Measurements from ENCODE around the gene USP5. TPM values are rescaled to one million over a fixed set of nuclear protein-coding genes. Genes with fewer than 3 reads are reported as not detected.

USP5 gene
- polyA plus RNA-seq, 10 donors = 46.9 to 67.1 (median 59.3) TPM

DNA sequence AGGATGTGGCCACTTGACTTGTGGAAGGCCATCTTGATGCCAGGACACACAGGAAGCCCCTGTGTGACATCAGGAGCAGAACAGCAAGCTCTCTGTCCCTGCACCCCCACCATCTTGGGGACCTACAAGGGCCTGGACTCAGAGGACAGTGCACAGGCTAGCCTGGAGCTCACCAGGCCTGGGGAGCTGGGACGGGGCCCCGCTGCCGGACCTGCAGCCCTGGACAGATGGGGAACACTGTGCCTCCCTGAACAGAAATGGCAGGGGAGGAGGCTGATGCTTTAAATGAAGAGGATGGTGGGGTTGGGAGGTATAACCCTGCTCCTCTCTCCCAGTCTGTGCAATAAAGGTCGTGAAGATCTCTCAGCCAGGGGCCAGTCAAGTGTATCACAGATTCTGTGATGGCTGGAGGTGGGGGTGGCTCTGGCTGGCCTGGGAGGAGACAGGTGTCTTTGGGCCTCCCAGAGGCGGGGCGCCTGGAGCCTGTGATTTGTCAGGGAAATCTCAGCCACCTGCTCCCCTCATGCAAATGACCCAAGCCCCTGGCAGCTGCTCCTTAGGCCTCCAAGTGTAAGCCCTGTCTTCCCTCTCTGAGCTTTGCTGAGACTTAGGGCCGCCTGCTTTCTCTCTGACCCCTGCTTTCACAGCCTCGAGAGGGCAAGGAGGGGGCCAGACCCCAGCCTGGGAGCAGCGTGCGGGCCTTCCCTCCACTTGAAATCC is 12.3 kb upstream of the USP5 start:
- DNase-seq = peak in 2 of 3 donors; percentile 50 to 51

DNA sequence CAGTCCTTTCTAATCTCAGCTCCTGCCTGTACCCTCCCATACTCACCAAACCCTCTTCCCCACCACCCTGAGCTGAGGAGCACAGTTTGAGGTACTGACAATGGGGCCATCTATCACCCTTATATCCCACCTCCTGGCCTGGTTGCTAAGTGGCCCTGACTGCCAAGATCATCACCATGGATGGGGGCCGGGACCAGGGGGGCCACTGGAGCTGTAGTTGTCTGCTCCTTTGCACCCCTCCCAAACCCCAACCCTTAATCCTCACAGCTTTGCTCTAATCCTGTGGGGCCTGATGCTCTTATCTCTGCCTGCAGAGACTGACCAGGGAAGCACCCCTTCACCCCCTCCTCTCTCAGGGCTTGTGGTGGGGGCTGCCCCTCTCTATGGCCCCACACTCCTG is 11.6 kb upstream of the USP5 start:
- no peak for DNase-seq

DNA sequence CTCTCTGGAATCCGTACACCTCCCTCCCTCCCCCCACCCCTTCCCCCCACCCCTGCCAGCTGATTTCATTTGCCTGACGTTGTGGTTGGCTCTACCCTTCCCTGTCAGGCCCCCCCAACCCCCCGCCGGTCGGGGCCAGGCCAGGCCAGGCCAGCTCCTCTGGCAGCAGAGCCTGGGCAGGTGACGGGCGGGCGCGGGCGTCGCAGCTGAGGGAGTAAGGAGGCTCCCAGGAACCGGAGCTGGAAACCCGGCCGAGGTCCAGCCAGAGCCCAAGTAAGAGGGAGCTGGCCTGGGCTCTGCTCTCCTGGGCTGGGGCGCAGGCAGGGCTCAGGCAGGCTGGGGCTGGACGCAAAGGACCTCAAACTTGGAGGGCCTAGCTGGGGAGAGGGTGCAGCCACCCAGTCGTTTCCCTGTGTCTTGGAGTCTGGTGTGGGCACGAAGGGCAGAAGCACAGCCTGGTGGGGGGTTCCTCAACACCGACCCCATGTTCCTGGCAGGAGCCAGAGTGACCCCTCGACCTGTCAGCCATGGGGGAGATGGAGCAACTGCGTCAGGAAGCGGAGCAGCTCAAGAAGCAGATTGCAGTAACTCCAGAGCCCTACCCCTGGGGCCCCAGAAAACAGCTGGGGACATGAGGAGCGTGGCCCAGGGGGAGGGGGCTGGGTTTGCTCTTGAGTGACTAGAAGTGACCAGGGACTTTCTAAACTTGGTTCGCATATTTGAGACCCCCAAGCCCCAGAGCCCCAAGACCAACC is 11.0 kb upstream of the USP5 start, which contains the start of gene GNB3:
GNB3 (plus strand) TSS at position 165 of the 755 bp plus-strand sequence; CDS start at position 528, 363 bp downstream.
- no peak for DNase-seq

DNA sequence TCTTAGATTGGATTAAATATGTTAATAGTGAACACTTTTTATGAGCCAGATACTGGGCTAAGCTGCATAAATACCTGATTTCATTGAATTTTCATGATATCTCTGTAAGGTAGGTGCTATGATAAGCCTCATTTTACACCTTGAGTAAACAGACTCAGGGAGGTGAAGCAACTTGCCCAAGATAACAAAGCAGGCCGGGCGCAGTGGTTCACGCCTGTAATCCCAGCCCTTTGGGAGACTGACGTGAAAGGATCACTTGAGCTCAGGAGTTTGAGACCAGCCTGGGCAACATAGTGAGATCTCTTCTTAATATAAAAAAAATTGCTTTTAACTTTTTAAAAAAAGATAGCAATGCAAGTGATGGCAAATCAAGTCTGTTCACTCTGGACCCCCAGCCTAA is 9.9 kb upstream of the USP5 start:
- no peak for DNase-seq

DNA sequence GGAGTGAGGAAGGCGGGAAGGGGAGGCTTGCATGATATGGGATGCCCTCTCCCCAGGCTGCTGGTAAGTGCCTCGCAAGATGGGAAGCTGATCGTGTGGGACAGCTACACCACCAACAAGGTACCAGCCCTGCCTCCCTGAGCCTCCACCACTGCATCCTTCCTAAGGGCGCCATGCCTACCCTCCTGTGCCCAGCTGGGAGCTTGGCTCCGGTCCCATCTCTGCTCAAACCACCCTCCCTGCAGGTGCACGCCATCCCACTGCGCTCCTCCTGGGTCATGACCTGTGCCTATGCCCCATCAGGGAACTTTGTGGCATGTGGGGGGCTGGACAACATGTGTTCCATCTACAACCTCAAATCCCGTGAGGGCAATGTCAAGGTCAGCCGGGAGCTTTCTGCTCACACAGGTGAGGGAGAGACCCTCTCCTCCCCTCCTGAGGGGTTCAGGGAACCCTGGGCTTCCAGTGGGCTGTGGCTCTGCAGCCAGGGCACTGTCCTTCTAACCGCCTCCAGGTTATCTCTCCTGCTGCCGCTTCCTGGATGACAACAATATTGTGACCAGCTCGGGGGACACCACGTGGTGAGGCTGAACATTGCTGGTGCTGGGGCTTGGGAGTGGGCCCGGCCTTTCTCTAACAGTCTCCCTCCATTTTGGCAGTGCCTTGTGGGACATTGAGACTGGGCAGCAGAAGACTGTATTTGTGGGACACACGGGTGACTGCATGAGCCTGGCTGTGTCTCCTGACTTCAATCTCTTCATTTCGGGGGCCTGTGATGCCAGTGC is 8.6 kb upstream of the USP5 start:
- DNase-seq = no peak

DNA sequence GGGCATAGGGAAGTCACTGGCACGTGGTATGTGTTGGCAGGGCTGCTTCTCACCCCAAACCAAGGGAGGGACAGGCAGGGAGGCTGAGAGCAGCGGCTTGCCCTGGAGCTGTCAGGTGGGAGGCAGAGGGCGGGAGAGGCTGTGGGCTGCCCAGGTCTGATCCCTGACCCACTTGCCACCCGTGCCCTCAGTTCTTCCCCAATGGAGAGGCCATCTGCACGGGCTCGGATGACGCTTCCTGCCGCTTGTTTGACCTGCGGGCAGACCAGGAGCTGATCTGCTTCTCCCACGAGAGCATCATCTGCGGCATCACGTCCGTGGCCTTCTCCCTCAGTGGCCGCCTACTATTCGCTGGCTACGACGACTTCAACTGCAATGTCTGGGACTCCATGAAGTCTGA is 6.6 kb upstream of the USP5 start:
- DNase-seq = no peak

DNA sequence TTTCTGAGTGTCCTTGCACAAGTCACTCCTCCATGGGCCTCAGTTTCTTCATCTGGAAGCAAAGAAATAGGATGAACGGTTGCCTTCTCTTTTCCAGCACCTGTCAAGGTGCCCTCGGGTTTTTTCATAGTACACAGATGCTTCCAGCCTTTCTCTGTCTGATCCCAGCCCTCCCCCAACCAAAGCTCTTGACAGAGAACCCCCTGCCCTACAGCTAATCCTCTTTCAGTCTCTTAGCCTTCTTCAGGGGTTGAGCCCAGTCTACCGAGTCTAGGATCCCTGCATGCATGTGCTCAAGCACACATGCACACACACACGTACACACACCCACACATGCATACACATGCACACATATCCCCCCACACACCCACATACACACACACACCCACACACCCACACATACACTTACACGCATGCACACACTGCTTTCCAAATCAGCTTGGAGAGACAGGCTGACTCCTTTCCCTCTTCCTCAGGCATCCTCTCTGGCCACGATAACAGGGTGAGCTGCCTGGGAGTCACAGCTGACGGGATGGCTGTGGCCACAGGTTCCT is 5.6 kb upstream of the USP5 start:
- no peak for DNase-seq

DNA sequence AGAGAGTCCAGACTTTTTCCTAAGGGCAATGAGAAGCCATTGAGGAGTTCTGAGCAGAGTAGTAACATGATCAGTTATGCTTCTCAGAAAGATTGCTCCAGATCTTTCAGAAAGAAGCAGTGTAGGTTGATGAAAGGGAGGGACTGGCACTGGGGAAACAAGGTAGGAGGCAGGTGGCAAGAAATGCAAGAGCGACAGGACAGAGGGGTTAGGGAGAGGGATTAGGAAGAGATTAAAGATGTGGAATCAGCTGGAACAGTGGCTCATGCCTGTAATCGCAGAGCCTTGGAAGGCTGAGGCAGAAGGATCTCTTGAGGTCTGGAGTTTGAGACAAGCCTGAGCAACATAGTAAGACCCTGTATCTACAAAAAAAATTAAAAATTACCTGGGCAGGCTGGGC is 4.3 kb upstream of the USP5 start:
- no peak for DNase-seq

DNA sequence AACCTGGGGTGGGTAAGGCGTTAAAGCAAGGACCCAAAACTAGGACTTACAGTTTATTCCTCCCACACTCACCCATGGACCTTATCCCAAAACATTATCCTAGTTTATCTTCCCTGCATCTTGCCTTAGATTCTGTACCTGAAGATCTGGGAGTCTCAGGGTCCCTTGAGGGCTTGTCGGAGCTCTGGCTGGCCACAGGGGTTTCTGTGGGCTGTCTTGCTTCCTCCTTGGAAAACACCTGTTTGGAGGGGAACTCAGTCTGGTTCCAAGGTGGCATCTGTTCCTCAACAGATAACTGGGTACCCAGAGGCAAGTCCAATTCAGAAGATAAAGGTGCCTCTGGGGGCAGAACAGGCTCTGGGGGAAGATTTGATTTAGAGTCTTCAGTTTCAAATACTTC is 2.5 kb upstream of the USP5 start:
- DNase-seq = no peak

DNA sequence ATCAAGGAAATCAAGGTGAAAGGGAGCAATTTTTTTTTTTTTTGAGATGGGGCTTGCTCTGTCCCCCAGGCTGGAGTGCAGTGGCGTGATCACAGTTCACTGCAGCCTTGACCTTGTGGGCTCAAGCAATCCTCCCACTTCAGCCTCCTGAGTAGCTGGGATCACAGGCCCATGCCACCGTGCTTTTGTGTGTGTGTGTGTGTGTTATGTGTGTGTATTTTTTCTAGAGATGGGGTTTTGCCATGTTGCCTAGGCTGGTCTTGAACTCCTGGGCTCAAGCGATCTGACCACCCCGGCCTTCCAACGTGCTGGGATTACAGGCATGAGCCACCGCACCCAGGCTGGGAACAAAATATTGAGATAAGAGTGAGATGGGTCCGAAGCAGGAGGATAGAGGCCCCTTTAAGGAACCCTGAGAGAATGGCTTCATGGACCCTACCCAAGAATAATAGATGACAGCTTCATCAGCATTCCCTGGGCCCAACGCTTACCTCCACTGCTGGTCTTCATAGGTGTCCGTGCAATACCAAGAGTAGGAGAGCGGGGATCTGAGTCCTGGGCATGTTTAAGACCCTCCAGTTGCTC is 1.9 kb upstream of the USP5 start:
- DNase-seq = no peak

DNA sequence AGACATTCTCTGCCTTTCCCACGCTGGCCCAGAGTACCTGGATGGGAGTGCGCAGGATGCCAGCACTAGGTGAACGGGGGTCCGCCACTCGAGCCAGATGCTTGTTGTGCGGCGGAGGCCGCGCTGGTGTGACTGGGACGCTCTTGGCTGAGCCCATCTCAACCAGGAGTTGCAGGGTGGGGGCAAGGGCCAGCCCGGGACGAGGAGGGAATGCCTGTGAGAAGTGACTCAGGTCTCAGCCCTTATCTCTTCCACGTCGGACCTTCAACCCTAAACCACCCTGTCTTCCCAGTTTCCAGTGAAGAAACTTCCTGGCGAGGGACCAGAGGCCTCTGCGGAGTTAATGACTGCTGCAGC is 1.2 kb upstream of the USP5 start:
- no peak for DNase-seq

DNA sequence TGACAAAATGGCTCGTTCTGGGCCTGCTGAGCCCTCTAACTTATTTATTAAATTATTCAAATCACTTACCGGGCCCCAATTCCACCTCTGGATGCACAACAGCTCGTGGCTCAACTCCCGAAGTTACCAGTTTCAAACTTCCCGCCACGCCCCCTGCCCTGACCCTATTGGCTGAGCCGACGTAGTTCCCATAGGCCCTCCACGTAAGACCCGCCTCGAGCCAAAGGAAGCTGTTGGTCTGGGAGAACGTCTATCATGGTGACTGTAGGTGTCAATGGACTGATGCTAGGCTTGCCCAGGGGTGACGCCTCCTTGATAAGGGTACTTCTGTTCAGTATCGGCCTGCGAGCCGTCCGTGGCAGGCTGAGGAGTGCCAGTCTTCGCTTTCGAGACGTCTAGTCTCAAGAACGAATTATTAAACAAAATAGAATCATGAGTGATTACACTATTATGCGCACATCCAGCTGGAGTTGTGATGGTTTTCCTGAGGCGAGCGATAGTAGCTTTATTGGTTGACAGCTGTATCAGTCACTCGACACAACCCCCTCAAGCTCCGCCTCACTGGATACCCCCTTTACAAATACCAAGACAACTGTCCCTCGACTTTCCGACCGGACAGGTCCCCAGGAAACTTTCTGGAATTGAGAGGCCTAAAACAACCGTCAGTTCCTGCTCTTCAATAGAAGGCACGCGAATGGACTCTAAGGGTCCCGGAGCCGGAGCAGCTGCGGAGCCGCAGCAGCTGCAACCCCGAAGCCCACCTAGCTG is 613 bp upstream of the USP5 start, which contains the start of gene CDCA3:
CDCA3 (minus strand) TSS at position 134 of the 768 bp plus-strand sequence. CDS start 334 bp downstream, outside the sequence.
- peak; percentile 95 to 99 (median 98) for DNase-seq

DNA sequence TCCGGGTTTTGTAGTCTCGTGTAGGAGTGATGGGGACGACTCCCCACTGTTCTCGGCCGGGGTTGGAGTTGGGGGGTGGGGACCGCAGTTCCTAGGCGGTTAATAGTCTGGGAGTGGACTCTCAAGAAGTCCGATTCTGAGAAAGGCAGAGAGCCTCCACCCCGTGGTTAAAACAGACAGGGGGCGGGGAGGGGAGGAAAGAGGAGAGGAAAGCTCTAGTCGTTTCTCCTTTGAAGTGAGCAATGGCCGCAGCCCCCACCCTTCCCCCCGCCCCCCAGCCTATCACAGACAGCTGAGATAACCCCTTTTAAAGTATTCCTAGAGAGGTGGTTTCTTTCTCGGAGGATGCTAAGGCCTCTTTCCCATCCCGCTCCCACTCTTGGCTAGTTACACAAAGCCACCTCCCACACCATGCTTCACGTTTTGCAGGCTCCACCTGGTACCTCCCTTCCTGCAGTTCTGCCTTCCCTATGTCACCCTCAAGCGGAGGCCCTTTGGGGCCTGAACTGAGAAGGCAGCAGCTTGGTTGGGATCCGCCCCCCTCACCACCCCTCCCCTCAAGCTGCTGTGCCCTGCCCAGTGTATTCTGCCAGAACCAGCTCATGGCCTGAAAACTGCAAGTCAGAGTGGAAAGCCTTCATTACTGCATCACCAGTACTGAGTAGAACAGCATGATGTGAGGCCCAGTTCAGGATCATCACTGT is 853 bp downstream of the USP5 start:
- DNase-seq = peak in 1 of 3 donors; percentile 58

DNA sequence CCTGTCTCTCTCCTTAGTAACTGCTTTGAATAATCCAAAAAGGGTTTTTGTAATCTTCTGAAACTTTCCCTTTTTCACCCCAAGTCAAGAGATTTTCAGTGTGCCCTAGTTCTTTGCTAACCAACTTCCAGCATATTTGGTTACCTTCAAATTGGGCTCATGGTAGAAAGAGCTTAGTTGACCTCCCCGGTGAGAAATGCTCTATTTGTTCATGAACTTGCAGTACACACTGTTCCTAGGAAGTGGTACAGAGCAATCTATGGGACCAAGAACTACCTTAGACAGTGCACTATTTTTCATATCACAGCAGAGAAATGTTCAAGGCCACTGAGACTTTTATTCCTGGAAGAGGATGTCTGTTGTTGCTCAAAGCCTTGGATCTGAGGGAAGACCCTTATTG is 1.7 kb downstream of the USP5 start:
- no peak for DNase-seq

DNA sequence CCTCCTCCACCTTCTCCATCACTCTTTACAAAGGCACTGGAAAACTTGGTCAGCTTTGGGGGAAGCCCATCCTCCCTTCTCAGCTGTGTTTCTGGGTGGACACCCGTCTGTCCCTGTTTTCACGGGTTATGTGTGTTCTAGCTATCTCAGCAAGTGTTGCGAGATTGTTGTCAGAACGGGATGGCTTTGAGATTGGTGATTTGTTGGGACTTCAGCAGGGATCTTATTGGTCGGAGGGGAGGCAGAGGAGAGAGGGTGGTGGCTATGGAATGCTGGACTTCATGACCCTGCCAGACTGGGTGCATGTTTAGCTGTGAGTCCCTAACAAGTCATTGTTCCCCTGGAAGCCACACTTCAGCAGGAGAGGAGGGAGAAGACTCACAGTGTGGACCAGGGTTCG is 2.1 kb downstream of the USP5 start:
- no peak for DNase-seq

DNA sequence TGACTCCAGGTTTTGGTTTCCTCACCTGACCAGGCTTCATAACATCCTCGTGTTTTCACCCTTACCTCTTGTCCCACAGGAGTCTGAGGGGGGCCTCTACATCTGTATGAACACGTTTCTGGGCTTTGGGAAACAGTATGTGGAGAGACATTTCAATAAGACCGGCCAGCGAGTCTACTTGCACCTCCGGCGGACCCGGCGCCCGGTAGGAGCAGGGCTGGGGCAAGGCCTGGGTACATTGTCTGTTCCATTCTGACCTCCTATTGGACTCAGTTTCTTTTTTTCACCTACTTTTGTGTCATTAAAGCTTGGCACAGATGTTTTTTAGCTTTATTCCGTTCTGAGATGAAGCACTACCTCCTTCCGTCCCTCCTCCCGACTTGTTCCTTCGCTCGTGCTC is 3.4 kb downstream of the USP5 start:
- DNase-seq = no peak

DNA sequence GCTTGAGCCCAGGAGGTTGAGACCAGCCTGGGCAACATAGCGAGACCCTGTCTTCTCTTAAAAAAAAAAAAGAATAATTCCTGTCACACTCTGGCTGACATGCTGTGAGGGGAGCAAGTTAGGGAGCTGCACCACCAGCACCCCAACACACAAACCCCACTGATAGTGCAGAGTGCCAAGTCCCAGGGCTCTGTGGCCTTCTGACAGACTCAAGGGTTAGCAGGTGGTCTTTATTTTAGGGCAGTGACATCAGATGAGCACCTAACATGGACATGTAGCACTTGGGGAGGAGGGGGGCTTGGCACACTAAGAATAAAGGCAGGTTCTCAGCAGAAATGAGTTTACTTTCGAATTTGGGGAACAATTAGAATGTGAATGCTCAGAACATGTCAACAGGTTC is 6.8 kb downstream of the USP5 start:
- DNase-seq = no peak

DNA sequence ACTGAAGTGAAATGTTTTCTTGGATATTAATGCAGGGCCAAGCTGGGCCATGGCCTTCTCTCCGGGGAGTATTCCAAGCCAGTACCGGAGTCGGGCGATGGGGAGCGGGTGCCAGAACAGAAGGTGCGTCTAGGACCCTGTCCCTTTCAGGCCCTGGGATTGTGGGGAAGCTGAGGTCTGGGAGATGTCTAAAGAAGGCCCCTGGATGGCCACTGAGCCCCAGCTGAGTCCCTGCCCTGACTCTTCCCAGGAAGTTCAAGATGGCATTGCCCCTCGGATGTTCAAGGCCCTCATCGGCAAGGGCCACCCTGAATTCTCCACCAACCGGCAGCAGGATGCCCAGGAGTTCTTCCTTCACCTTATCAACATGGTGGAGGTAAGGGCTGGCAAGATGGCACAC is 8.2 kb downstream of the USP5 start:
- DNase-seq = no peak

DNA sequence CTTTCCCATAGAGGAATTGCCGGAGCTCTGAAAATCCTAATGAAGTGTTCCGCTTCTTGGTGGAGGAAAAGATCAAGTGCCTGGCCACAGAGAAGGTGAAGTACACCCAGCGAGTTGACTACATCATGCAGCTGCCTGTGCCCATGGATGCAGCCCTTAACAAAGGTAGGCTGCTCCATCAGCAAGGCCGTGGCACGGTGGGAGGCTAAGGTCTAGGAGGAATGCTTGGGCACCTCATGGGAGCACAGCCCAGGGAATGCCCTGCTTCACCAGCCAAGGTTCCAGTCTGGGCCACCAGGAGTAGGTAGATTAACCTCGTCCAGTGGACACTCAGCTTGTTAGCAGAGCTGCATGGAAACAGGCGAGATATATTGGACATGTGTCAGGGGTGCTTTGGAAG is 9.0 kb downstream of the USP5 start:
- DNase-seq = no peak

DNA sequence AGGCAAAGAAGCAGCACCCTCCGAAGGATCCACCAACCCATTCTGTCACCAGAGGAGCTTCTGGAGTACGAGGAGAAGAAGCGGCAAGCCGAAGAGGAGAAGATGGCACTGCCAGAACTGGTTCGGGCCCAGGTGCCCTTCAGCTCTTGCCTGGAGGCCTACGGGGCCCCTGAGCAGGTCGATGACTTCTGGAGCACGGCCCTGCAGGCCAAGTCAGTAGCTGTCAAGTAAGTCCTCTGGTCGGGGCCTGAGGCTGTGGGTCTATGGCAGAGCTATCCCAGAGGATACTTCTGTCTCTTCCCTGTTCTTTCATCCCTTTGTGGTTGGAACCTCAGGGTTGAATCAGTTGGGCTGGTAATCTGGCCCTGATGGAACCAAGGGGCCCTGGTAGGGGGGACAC is 9.4 kb downstream of the USP5 start:
- no peak for DNase-seq

All from muscle of back (tissue), 11 donors.